H1 (cell line): ENCODE results near the gene KCNK3. TPM values are rescaled to one million over a fixed set of nuclear protein-coding genes. Genes with fewer than 3 reads are reported as not detected.

Source experiments
- CTCF ChIA-PET: fragments of 300-600 bp; sonication (Branson Sonifier 250); formaldehyde crosslinking; loops from one replicate; lab custom pipeline; 2021; ENCODE audit not compliant: partially characterized antibody; lab: Charles Lee
- POLR2A ChIA-PET: fragments of 300-600 bp; sonication (Branson Sonifier 250); formaldehyde crosslinking; loops from one replicate; lab custom pipeline; 2021; ENCODE audit warnings: inconsistent platforms; ENCODE audit not compliant: partially characterized antibody; lab: Charles Lee
- DNase-seq, 2 experiments: peaks; one replicate each; pipeline versions ENCODE4 v3.0.0 to v3.0.0-alpha.2; 2010 to 2022; ENCODE audit warnings: low spot score in 2 of 2, low read depth in 1 of 2, mixed read lengths in 1 of 2
- FAIRE-seq: peaks from 2 replicates; lab custom pipeline; 2011; peaks lifted over from hg19 to GRCh38; lab: Jason Lieb, UNC
- H2AFZ ChIP-seq: 2 replicates; pipeline ENCODE4 v1.8.1; 2012; ENCODE audit warnings: low read length, inconsistent platforms
- H2AK5ac ChIP-seq: 2 replicates; pipeline ENCODE4 v1.6.1; 2013; ENCODE audit warnings: low read depth, low read length
- H2BK120ac ChIP-seq: replicated peaks from 2 replicates; pipeline ENCODE3; 2013; ENCODE audit warnings: low read depth, low read length, inconsistent platforms
- H2BK12ac ChIP-seq: 2 replicates; pipeline ENCODE4 v1.6.1; 2013; ENCODE audit warnings: low read depth, low read length
- H2BK15ac ChIP-seq: 2 replicates; pipeline ENCODE4 v1.6.1; 2013; ENCODE audit warnings: low read length
- H2BK20ac ChIP-seq: 2 replicates; pipeline ENCODE4 v1.6.1; 2013; ENCODE audit warnings: low read length
- H2BK5ac ChIP-seq: 2 replicates; pipeline ENCODE4 v1.6.1; 2013; ENCODE audit warnings: low read depth, low read length
- H3K14ac ChIP-seq: 2 replicates; pipeline ENCODE4 v1.6.1; 2013; ENCODE audit warnings: inconsistent platforms; ENCODE audit not compliant: insufficient read length
- H3K18ac ChIP-seq: 2 replicates; pipeline ENCODE4 v1.6.1; 2013; ENCODE audit warnings: low read length; ENCODE audit errors: extremely low read depth
- H3K23ac ChIP-seq: 2 replicates; pipeline ENCODE4 v1.6.1; 2013; ENCODE audit warnings: inconsistent platforms; ENCODE audit not compliant: insufficient read length
- H3K23me2 ChIP-seq: 2 replicates; pipeline ENCODE4 v1.6.1; 2013; ENCODE audit warnings: low read depth, low read length
- H3K27ac ChIP-seq: 2 replicates; pipeline ENCODE4 v1.6.1; 2011; ENCODE audit warnings: low read depth, low read length, inconsistent platforms
- H3K27me3 ChIP-seq, 4 experiments: replicated peaks in 1 of 4; 1 replicate in 1 of 4; 2 replicates in 3 of 4; pipeline versions ENCODE4 v1.6.1 to v1.8.1; 2011 to 2013; ENCODE audit warnings: low read length in 3 of 4, mild to moderate bottlenecking in 3 of 4, inconsistent platforms in 2 of 4, mixed read lengths in 2 of 4, moderate library complexity in 1 of 4; ENCODE audit not compliant: control insufficient read depth in 3 of 4, insufficient read depth in 3 of 4; ENCODE audit errors: extremely low read depth in 1 of 4
- H3K36me3 ChIP-seq, 4 experiments: 2 replicates each; pipeline versions ENCODE4 v1.6.1 to v1.8.1; 2011 to 2013; ENCODE audit warnings: mild to moderate bottlenecking in 4 of 4, low read length in 3 of 4, moderate library complexity in 2 of 4, control low read depth in 1 of 4, inconsistent platforms in 1 of 4; ENCODE audit not compliant: insufficient read depth in 4 of 4, control insufficient read depth in 2 of 4
- H3K4ac ChIP-seq: replicated peaks from 2 replicates; pipeline ENCODE3; 2013; ENCODE audit warnings: low read length, low read depth, mixed read lengths, inconsistent platforms; ENCODE audit not compliant: insufficient read length
- H3K4me1 ChIP-seq, 4 experiments: replicated peaks in 1 of 4; 1 replicate in 1 of 4; 2 replicates in 3 of 4; pipeline versions ENCODE4 v1.6.1 to v1.8.1; 2011 to 2013; ENCODE audit warnings: low read length in 3 of 4, inconsistent platforms in 2 of 4, mixed read lengths in 1 of 4; ENCODE audit not compliant: insufficient read depth in 4 of 4, control insufficient read depth in 3 of 4
- H3K4me2 ChIP-seq, 2 experiments: 2 replicates each; pipeline versions ENCODE4 v1.6.1 to v1.8.1; 2011 to 2013; ENCODE audit warnings: low read depth in 2 of 2, low read length in 2 of 2, control low read depth in 1 of 2, inconsistent platforms in 1 of 2, mild to moderate bottlenecking in 1 of 2; ENCODE audit not compliant: insufficient read depth in 1 of 2
- H3K4me3 ChIP-seq, 4 experiments: fragments of 200-600, 300-600 bp in 1 of 4; sonication (generic), shearing (Covaris generic), sonication (Bioruptor Twin) in 1 of 4; 2 replicates each; pipeline versions ENCODE4 v1.5.1 to v1.8.1; 2011 to 2016; ENCODE audit warnings: low read length in 4 of 4, low read depth in 3 of 4, control low read depth in 2 of 4, inconsistent platforms in 2 of 4, mild to moderate bottlenecking in 2 of 4, mixed read lengths in 1 of 4, moderate library complexity in 1 of 4; ENCODE audit not compliant: insufficient read depth in 2 of 4; ENCODE audit errors: extremely low read depth in 1 of 4
- H3K56ac ChIP-seq: replicated peaks from 2 replicates; pipeline ENCODE3; 2013; ENCODE audit warnings: low read depth, mild to moderate bottlenecking, mixed read lengths, low read length, inconsistent platforms; ENCODE audit not compliant: insufficient read length
- H3K79me1 ChIP-seq: 2 replicates; pipeline ENCODE4 v1.6.1; 2013; ENCODE audit warnings: low read depth, low read length, control low read depth
- H3K79me2 ChIP-seq, 2 experiments: 2 replicates each; pipeline versions ENCODE4 v1.6.1 to v1.8.1; 2012 to 2013; ENCODE audit warnings: low read length in 2 of 2, mild to moderate bottlenecking in 2 of 2, inconsistent platforms in 1 of 2; ENCODE audit not compliant: insufficient read depth in 2 of 2, control insufficient read depth in 1 of 2
- H3K9ac ChIP-seq, 4 experiments: replicated peaks in 1 of 4; 1 replicate in 1 of 4; 2 replicates in 3 of 4; pipeline versions ENCODE4 v1.6.1 to v1.8.1; 2011 to 2013; ENCODE audit warnings: low read depth in 3 of 4, low read length in 3 of 4, control low read depth in 2 of 4, mild to moderate bottlenecking in 2 of 4, moderate library complexity in 2 of 4, inconsistent platforms in 1 of 4; ENCODE audit errors: extremely low read depth in 1 of 4
- H3K9me3 ChIP-seq, 2 experiments: 2 replicates each; pipeline versions ENCODE4 v1.6.1 to v1.8.1; 2012 to 2013; ENCODE audit warnings: mild to moderate bottlenecking in 2 of 2, moderate library complexity in 2 of 2, control low read depth in 1 of 2, inconsistent platforms in 1 of 2, low read depth in 1 of 2, low read length in 1 of 2, mixed read lengths in 1 of 2; ENCODE audit not compliant: insufficient read depth in 2 of 2
- H4K20me1 ChIP-seq, 2 experiments: replicated peaks in 1 of 2; 2 replicates each; pipeline versions ENCODE3 to v1.8.1; 2011 to 2013; ENCODE audit warnings: inconsistent platforms in 2 of 2, low read length in 2 of 2, mild to moderate bottlenecking in 1 of 2; ENCODE audit not compliant: insufficient read depth in 2 of 2, control insufficient read depth in 1 of 2
- H4K5ac ChIP-seq: 2 replicates; pipeline ENCODE4 v1.6.1; 2013; ENCODE audit warnings: low read length, low read depth, mixed read lengths, inconsistent platforms; ENCODE audit not compliant: insufficient read length
- H4K8ac ChIP-seq: 2 replicates; pipeline ENCODE4 v1.8.0; 2013; ENCODE audit warnings: mild to moderate bottlenecking, moderate library complexity, low read length, inconsistent platforms; ENCODE audit not compliant: insufficient read depth; ENCODE audit errors: extremely low read depth
- H4K91ac ChIP-seq: replicated peaks from 2 replicates; pipeline ENCODE3; 2013; ENCODE audit warnings: low read length, mixed read lengths, inconsistent platforms; ENCODE audit not compliant: insufficient read length
- BACH1 ChIP-seq: IDR thresholded peaks from 2 replicates; pipeline ENCODE4 v1.6.1; 2012; ENCODE audit warnings: low read length, improper control_type of control experiment
- CHD1 ChIP-seq: IDR thresholded peaks from 2 replicates; pipeline ENCODE4 v1.6.1; 2012; ENCODE audit warnings: low read depth, low read length, improper control_type of control experiment
- EGR1 ChIP-seq: IDR thresholded peaks from 2 replicates; pipeline ENCODE4 v1.6.1; 2011; ENCODE audit warnings: low read depth, low read length, borderline replicate concordance
- EZH2 ChIP-seq: fragments of 200-600 bp; sonication (generic); IDR thresholded peaks from 2 replicates; pipeline ENCODE4 v1.7.1; 2012; ENCODE audit warnings: low read depth, mild to moderate bottlenecking, moderate library complexity, low read length, inconsistent platforms; ENCODE audit not compliant: severe bottlenecking
- HDAC2 ChIP-seq, 2 experiments: fragments of 300-600 bp in 1 of 2; sonication (generic) in 1 of 2; IDR thresholded peaks; 2 replicates each; pipeline ENCODE4 v1.6.1; 2011 to 2012; ENCODE audit warnings: low read depth in 2 of 2, low read length in 2 of 2, mild to moderate bottlenecking in 2 of 2, moderate library complexity in 2 of 2, borderline replicate concordance in 1 of 2, inconsistent platforms in 1 of 2
- JUN ChIP-seq: IDR thresholded peaks from 2 replicates; pipeline ENCODE4 v1.6.1; 2011; ENCODE audit warnings: low read depth, mild to moderate bottlenecking, improper control_type of control experiment, low read length
- KDM1A ChIP-seq: fragments of 200-600, 300-600 bp; sonication (generic); IDR thresholded peaks from 2 replicates; pipeline ENCODE4 v1.7.1; 2016; ENCODE audit warnings: mild to moderate bottlenecking, low read length, borderline replicate concordance
- RNF2 ChIP-seq: fragments of 200-900, 300-1000 bp; sonication (generic); IDR thresholded peaks from 2 replicates; pipeline ENCODE4 v1.7.1; 2016; ENCODE audit warnings: borderline replicate concordance, low read depth, mild to moderate bottlenecking, antibody characterized with exemption, low read length; ENCODE audit not compliant: poor library complexity, severe bottlenecking; ENCODE audit errors: missing control alignments
- SRF ChIP-seq: IDR thresholded peaks from 2 replicates; pipeline ENCODE4 v1.6.1; 2011; ENCODE audit warnings: mild to moderate bottlenecking, low read depth, low read length, moderate library complexity
- SUZ12 ChIP-seq: fragments of 200-600 bp; sonication (generic); IDR thresholded peaks from 2 replicates; pipeline ENCODE4 v1.6.1; 2012; ENCODE audit warnings: mild to moderate bottlenecking, inconsistent platforms, low read length, moderate library complexity, mixed read lengths
- WGBS, 2 experiments: shearing (Covaris generic) in 1 of 2; methylation state at CpG; one replicate each; pipeline versions ENCODE4 v1.1.6 to v1.1.7; 2013 to 2015; ENCODE audit warnings: low lambda C conversion rate in 2 of 2, mixed read lengths in 2 of 2, inconsistent platforms in 1 of 2, low coverage in 1 of 2, missing lambda C conversion rate in 1 of 2; ENCODE audit not compliant: insufficient replicate concordance in 2 of 2, insufficient coverage in 1 of 2, insufficient read length in 1 of 2; ENCODE audit errors: extremely low coverage in 1 of 2, missing lambda C conversion rate in 1 of 2; 5-methylcytosine and 5-hydroxymethylcytosine counted together
- polyA plus RNA-seq, 7 experiments: library from polyadenylated mRNA; depleted of rRNA in 3 of 7; stranded (reverse) in 5 of 7; unstranded in 2 of 7; fragments of >200 nt in 5 of 7; fragments of 200-250 nt in 2 of 7; gene quantifications; 1 replicate in 5 of 7; 2 replicates in 1 of 7; 4 replicates in 1 of 7; pipeline versions ENCODE4 v1.2.1 to v1.2.3, GENCODE V29; 2011 to 2013; ENCODE audit warnings: missing spikeins in 2 of 7, mixed read lengths in 2 of 7
- total RNA-seq: library from RNA; stranded (reverse); fragmentation: NEBNext Ultra II Directional; extraction: Animal tissue kit (Norgen Biotek cat#: 25700); gene quantifications from 2 replicates; pipeline ENCODE4 v1.2.1, GENCODE V29; 2021
- TF ChIP-seq, protein P1 (sequence below): IDR thresholded peaks from 2 replicates; pipeline ENCODE4 v1.6.1; 2011; ENCODE audit warnings: low read depth, mild to moderate bottlenecking, low read length; ENCODE audit not compliant: insufficient read depth
- TF ChIP-seq, protein P2 (sequence below): IDR thresholded peaks from 2 replicates; pipeline ENCODE4 v1.6.1; 2012; ENCODE audit warnings: inconsistent platforms

KCNK3 gene
- total and polyA plus RNA-seq, 2 of the 8 experiments (the other 6 are each of a cell fraction or from before 2014, with no cell fraction given) = 0.29 to 0.30 TPM

DNA sequence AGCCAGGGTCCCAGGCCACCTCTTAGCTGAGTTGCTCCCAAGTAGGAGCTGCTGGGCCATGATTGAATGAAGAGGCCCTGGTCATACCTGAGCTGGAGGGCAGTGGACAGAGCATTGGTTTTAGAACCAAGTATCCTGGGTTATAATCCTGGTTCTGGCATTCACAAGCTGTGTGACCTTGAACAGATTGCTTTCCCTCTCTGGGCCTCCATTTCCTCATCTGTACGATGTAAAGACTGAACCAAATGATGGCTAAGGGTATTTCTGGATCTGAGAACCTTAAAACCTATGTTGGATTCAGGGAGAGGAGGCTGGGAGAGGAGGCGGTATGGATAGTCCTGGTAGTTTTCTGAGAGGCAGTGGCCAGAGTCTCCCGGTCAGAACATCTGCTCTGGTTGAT, 31.0 kb downstream of the KCNK3 start:
- Histone ChIP-seq H3K4me1 (peaks cover 0 to 16% (median 10%) of the 10 kb centered on the region in 4 experiments; a peak in 6 of 7 replicates), H3K79me2 (no peaks in the 10 kb centered on the region), H3K14ac (no peak overlapping the region), H4K8ac (no peak overlapping the region), H2BK12ac (no peak overlapping the region), H3K18ac (no peak overlapping the region), H3K4me2 (no peak overlapping the region), H2BK120ac (no peak overlapping the region), H3K79me1 (no peaks in the 10 kb centered on the region), H3K27ac (no peak overlapping the region), H3K23ac (no peak overlapping the region), H3K36me3 (no peaks in the 10 kb centered on the region), H3K9ac (no peak overlapping the region), H4K20me1 (no peaks in the 10 kb centered on the region), H2BK20ac (no peak overlapping the region), H2AFZ (no peak overlapping the region), H3K4me3 (no peak overlapping the region), H2BK15ac (no peak overlapping the region), H4K91ac (no peak overlapping the region), H2AK5ac (no peak overlapping the region), H3K27me3 (no peaks in the 10 kb centered on the region; a peak in 1 of 7 replicates), H3K4ac (no peak overlapping the region), H3K56ac (no peak overlapping the region), H3K23me2 (no peaks in the 10 kb centered on the region; the same call in 1 of the 2 replicates), H4K5ac (no peak overlapping the region), H2BK5ac (no peak overlapping the region), H3K9me3 (no peaks in the 10 kb centered on the region)
- DNase-seq = no peak
- FAIRE-seq = no peak
- ChIA-PET CTCF (interaction anchor here (0.7 to 1.2 kb wide), 5 partner anchors 9 to 202 kb away, joined by 3 to 5 read pairs (median 4); no protein-coding TSS in a partner anchor), POLR2A (interaction anchor here (1.5 kb wide), 1 partner anchor 10 kb away, joined by 5 read pairs; no protein-coding TSS in a partner anchor)
- 83% methylated on average over 3 of the region's 3 CpGs; no CpG with 5 or more reads in 1 of the 2 experiments for WGBS, 2 experiments
- no peak for TF ChIP-seq BACH1
- TF ChIP-seq HDAC2 (IDR thresholded peaks at IDR 0.05; ENCODE audit: borderline replicate concordance in 1 of 2, low read depth in 2 of 2, low read length in 2 of 2) = no peak
- TF ChIP-seq EZH2 = no peak
- no peak for TF ChIP-seq JUN
- no peak for TF ChIP-seq SUZ12
- no peak for TF ChIP-seq CHD1
- no peak for TF ChIP-seq KDM1A
- no peak for TF ChIP-seq EGR1
- no peak for TF ChIP-seq RNF2
- TF ChIP-seq, protein P1, sequence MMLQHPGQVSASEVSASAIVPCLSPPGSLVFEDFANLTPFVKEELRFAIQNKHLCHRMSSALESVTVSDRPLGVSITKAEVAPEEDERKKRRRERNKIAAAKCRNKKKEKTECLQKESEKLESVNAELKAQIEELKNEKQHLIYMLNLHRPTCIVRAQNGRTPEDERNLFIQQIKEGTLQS = no peak
- TF ChIP-seq SRF = no peak
- TF ChIP-seq, protein P2, sequence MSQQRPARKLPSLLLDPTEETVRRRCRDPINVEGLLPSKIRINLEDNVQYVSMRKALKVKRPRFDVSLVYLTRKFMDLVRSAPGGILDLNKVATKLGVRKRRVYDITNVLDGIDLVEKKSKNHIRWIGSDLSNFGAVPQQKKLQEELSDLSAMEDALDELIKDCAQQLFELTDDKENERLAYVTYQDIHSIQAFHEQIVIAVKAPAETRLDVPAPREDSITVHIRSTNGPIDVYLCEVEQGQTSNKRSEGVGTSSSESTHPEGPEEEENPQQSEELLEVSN = no peak
